PFSK-1 (cell line): ENCODE measurements around the gene SPRY1.

Experiments used
- FOXP2 ChIP-seq: optimal IDR thresholded peaks from 2 replicates; pipeline ENCODE3; 2011; ENCODE audit warnings: borderline replicate concordance, control low read depth, inconsistent platforms; ENCODE audit not compliant: insufficient read depth; ENCODE audit errors: extremely low read length, extremely low read depth
- POLR2AphosphoS5 ChIP-seq: IDR thresholded peaks from 2 replicates; pipeline ENCODE4 v1.6.1; 2012; ENCODE audit warnings: low read depth, mild to moderate bottlenecking, control low read depth, low read length, moderate library complexity
- REST ChIP-seq, 2 experiments: IDR thresholded peaks; 2 replicates each; pipeline versions ENCODE4 v1.6.1 to v1.8.0; 2011 to 2012; ENCODE audit warnings: low read depth in 2 of 2, low read length in 2 of 2, control low read depth in 1 of 2, inconsistent platforms in 1 of 2, mild to moderate bottlenecking in 1 of 2, moderate library complexity in 1 of 2; ENCODE audit not compliant: insufficient read depth in 1 of 2
- SIN3A ChIP-seq: IDR thresholded peaks from 2 replicates; pipeline ENCODE4 v1.6.1; 2012; ENCODE audit warnings: mild to moderate bottlenecking, low read length, moderate library complexity, borderline replicate concordance; ENCODE audit not compliant: insufficient read depth
- TAF1 ChIP-seq: IDR thresholded peaks from 2 replicates; pipeline ENCODE4 v1.6.1; 2012; ENCODE audit warnings: low read length, control low read depth, borderline replicate concordance; ENCODE audit not compliant: insufficient read depth

- no peak for TF ChIP-seq REST (IDR thresholded peaks at IDR 0.05; ENCODE audit: insufficient read depth in 1 of 2, low read depth in 2 of 2, low read length in 2 of 2)
- TF ChIP-seq TAF1: no peak
- no peak for TF ChIP-seq SIN3A
- no peak for TF ChIP-seq FOXP2
- TF ChIP-seq POLR2AphosphoS5: no peak
Measured at GRCh38 chr4:123351713-123352112, 44.9 kb upstream of the SPRY1 start.
